OCI-LY1 (cell line): ENCODE results near the gene SLC25A45.
A peak's percentile ranks its signal among the peaks of the same experiment; 100 is the strongest.

Experiments used
- CTCF ChIP-seq: fragments of 200-600 bp; sonication (generic), shearing (Covaris generic); IDR thresholded peaks from 2 replicates; pipeline ENCODE4 v1.5.1; 2017; ENCODE audit warnings: mild to moderate bottlenecking, antibody characterized with exemption, low read length, moderate library complexity, mixed read lengths
- EZH2 ChIP-seq: fragments of 200-600 bp; sonication (generic), shearing (Covaris generic); IDR thresholded peaks from 2 replicates; pipeline ENCODE4 v1.8.0; 2017; ENCODE audit warnings: borderline replicate concordance, mixed run types, mild to moderate bottlenecking, antibody characterized with exemption, low read length, moderate library complexity, mixed read lengths

GRCh38 chr11:65416341-65416824, 33.9 kb upstream of the SLC25A45 start:
- peak; percentile 91 for TF ChIP-seq CTCF
- TF ChIP-seq EZH2 = no peak
